ENCODE results near the gene PPP1R1C. TPM values are rescaled to one million over a fixed set of nuclear protein-coding genes. Genes with fewer than 3 reads are reported as not detected.

The PPP1R1C gene, protein sequence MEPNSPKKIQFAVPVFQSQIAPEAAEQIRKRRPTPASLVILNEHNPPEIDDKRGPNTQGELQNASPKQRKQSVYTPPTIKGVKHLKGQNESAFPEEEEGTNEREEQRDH
- 1 to 10 TPM; 2.8 to 6.1 TPM for total RNA-seq
- 3.7 TPM for polyA plus RNA-seq (2013, experiment 1 of 2)
- 2.4 TPM for polyA plus RNA-seq (2013, experiment 2 of 2)
- long read RNA-seq, experiment 1, partial matches to known transcripts: 0 of 1 reads
- long read RNA-seq, experiment 1, other reads (novel, unspliced or antisense): 0 of 1 reads
- long read RNA-seq, experiment 2, partial matches to known transcripts: 0 of 1 reads
- long read RNA-seq, experiment 2, other reads (novel, unspliced or antisense): 1 of 1 reads
- long read RNA-seq, experiment 3, partial matches to known transcripts: 1 of 5 reads
- long read RNA-seq, experiment 3, other reads (novel, unspliced or antisense): 0 of 5 reads
- long read RNA-seq, experiment 4: 0 reads

DNA sequence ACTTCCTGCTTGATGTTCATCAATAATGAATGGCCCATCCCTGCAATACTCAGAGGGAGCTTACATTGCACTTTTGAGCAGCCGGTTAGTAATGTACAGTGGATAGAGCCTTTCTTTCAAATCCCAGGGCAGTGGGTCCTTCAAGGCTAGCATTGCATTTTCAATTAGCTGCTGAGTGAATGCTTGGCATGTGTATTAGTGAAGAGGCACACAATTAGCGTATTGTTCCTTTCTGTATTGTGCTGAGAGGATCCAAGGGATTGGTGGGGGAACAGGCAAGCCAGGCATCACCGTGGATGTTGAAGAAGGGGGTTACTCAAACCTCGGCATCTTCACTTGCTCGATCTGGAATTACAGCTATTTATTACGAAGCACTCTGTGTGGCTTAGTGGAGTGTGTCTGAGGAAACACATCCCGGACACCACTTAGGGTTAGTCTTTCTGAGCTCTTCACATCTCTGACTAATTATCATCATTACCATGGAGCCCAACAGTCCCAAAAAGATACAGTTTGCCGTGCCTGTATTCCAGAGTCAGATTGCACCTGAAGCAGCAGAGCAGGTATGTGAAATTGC is at the start of gene PPP1R1C:
Gene PPP1R1C, plus strand, starts transcription at position 222 of the 574 bp plus-strand sequence. Its CDS starts 258 bp downstream, at position 480.
- Mint-ChIP-seq H3K4me1 (no peaks in the 10 kb centered on the region), H3K27me3 (ENCODE audit: insufficient read depth) (no peaks in the 10 kb centered on the region), H3K36me3 (ENCODE audit: low read depth) (no peaks in the 10 kb centered on the region), H3K4me3 (no peak within 1 kb of the TSS), H3K9me3 (no peaks in the 10 kb centered on the region), H3K27ac (no peak within 1 kb of the TSS)
- DNase-seq: no peak
- Histone ChIP-seq H3K4me1 (ENCODE audit: control insufficient read depth, insufficient read depth, low read length) (no peaks in the 10 kb centered on the region), H3K4me3 (ENCODE audit: low read length) (no peak within 1 kb of the TSS), H3K27ac (ENCODE audit: low read depth, low read length) (no peak within 1 kb of the TSS), H3K9ac (ENCODE audit: extremely low read depth, low read length, poor library complexity, severe bottlenecking) (no peak within 1 kb of the TSS), H3K27me3 (ENCODE audit: control insufficient read depth, insufficient read depth, low read length, poor library complexity, severe bottlenecking) (no peaks in the 10 kb centered on the region), H3K36me3 (ENCODE audit: control insufficient read depth, insufficient read depth, low read length) (no peaks in the 10 kb centered on the region), H3K9me3 (ENCODE audit: control insufficient read depth, low read length) (no peaks in the 10 kb centered on the region)
- 85 to 89% methylated on average over 6 to 8 of the region's 8 CpGs for WGBS, 2 experiments (ENCODE audit: insufficient coverage in 1 of 2, insufficient read length in 1 of 2)
- no peak for TF ChIP-seq CTCF (conservative IDR thresholded peaks at IDR 0.05)

- H3K9me3 ChIP-seq (ENCODE audit: control insufficient read depth, low read length): no peaks in the 10 kb centered on the region
- H3K27ac Mint-ChIP-seq: no peak overlapping the region
- H3K4me1 Mint-ChIP-seq: peaks cover 2% of the 10 kb centered on the region
- H3K4me3 ChIP-seq (ENCODE audit: low read length): no peak overlapping the region
- no peaks in the 10 kb centered on the region for H3K36me3 Mint-ChIP-seq (ENCODE audit: low read depth)
- no peaks in the 10 kb centered on the region for H3K27me3 Mint-ChIP-seq (ENCODE audit: insufficient read depth)
- H3K27ac ChIP-seq (ENCODE audit: low read depth, low read length): no peak overlapping the region
- no peaks in the 10 kb centered on the region for H3K9me3 Mint-ChIP-seq
- no peak overlapping the region for H3K9ac ChIP-seq (ENCODE audit: extremely low read depth, low read length, poor library complexity, severe bottlenecking)
- no peak for TF ChIP-seq CTCF (conservative IDR thresholded peaks at IDR 0.05)
- 90% methylated on average over 2 of the region's 2 CpGs; no CpG with 5 or more reads in 1 of the 2 experiments for WGBS, 2 experiments (ENCODE audit: insufficient coverage in 1 of 2, insufficient read length in 1 of 2)
- no peak overlapping the region for H3K4me3 Mint-ChIP-seq
- H3K36me3 ChIP-seq (ENCODE audit: control insufficient read depth, insufficient read depth, low read length): no peaks in the 10 kb centered on the region
- no peaks in the 10 kb centered on the region for H3K4me1 ChIP-seq (ENCODE audit: control insufficient read depth, insufficient read depth, low read length)
- no peak for DNase-seq
- H3K27me3 ChIP-seq (ENCODE audit: control insufficient read depth, insufficient read depth, low read length, poor library complexity, severe bottlenecking): no peaks in the 10 kb centered on the region
Measured at GRCh38 chr2:181937473-181937872, 48.2 kb upstream of the PPP1R1C start.

DNA sequence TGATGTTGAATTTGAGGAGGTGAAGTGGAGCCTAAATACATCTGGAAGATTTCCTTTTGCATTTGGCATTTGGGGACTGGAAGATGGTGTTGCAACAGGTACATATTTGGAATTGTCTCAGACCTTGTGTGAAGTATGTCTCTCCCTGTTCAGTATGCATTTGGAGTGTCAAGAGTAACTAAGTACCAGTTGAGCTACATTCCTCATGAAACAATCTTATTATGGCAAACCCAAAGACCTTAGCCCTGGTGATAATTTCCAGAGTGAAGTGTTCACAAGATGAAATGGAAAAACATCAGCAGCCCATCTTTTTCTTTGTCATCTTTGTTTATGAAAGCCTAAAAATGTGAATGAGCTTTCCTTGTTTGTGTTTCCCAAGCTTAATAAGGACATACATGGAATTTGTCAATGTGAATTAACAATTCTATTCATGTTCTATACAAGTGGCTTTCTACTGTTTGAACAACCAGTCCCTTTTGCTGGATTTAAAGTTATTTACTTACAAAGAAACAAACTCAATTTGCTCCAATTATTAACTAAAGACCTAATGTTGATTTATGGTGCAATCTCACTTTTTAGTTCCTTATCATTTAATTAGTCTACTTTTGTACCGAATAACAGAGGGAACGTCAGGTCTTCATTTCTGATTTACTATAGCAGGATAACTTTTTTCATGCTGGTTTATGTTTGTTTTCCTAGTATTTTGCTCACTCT is 42.1 kb upstream of the PPP1R1C start:
- H3K27me3 Mint-ChIP-seq (ENCODE audit: insufficient read depth): no peaks in the 10 kb centered on the region
- H3K36me3 Mint-ChIP-seq (ENCODE audit: low read depth): no peaks in the 10 kb centered on the region
- no peaks in the 10 kb centered on the region for H3K4me1 ChIP-seq (ENCODE audit: control insufficient read depth, insufficient read depth, low read length)
- DNase-seq: no peak
- 80 to 97% methylated on average over 1 to 2 of the region's 2 CpGs for WGBS, 2 experiments (ENCODE audit: insufficient coverage in 1 of 2, insufficient read length in 1 of 2)
- no peaks in the 10 kb centered on the region for H3K9me3 Mint-ChIP-seq
- no peaks in the 10 kb centered on the region for H3K9me3 ChIP-seq (ENCODE audit: control insufficient read depth, low read length)
- H3K9ac ChIP-seq (ENCODE audit: extremely low read depth, low read length, poor library complexity, severe bottlenecking): no peak overlapping the region
- H3K4me3 ChIP-seq (ENCODE audit: low read length): no peak overlapping the region
- no peak overlapping the region for H3K27ac Mint-ChIP-seq
- no peak overlapping the region for H3K27ac ChIP-seq (ENCODE audit: low read depth, low read length)
- no peaks in the 10 kb centered on the region for H3K36me3 ChIP-seq (ENCODE audit: control insufficient read depth, insufficient read depth, low read length)
- H3K4me1 Mint-ChIP-seq: peaks cover 7% of the 10 kb centered on the region
- no peaks in the 10 kb centered on the region for H3K27me3 ChIP-seq (ENCODE audit: control insufficient read depth, insufficient read depth, low read length, poor library complexity, severe bottlenecking)
- H3K4me3 Mint-ChIP-seq: no peak overlapping the region
- TF ChIP-seq CTCF (conservative IDR thresholded peaks at IDR 0.05): no peak
